WTC11 (cell line): ENCODE measurements around the gene CFAP77. TPM values are rescaled to one million over a fixed set of nuclear protein-coding genes. Genes with fewer than 3 reads are reported as not detected.

Experiments used
- ATAC-seq: fragments of 200-7000 bp; cut with Tn5 transposase; 2 replicates; pipeline ENCODE4 v1.10.0; 2021; ENCODE audit warnings: mild to moderate bottlenecking, moderate library complexity
- CTCF ChIA-PET: fragments of 300-600 bp; sonication (Branson Sonifier 250); formaldehyde crosslinking; loops from one replicate; lab custom pipeline; 2021; ENCODE audit warnings: antibody characterized with exemption; lab: Charles Lee
- POLR2A ChIA-PET: fragments of 350-600 bp; sonication (Branson Sonifier 250); formaldehyde crosslinking; loops from one replicate; lab custom pipeline; 2021; ENCODE audit warnings: antibody characterized with exemption; lab: Charles Lee
- DNase-seq: peaks from one replicate; pipeline ENCODE4 v3.0.0; 2021; ENCODE audit warnings: low spot score
- H3K27ac Mint-ChIP-seq: 2 replicates; pipeline ENCODE4 v1.8.0; 2021; ENCODE audit warnings: mixed read lengths
- H3K27me3 Mint-ChIP-seq: 2 replicates; pipeline ENCODE4 v1.8.0; 2021; ENCODE audit warnings: low read depth, mild to moderate bottlenecking, moderate library complexity, mixed read lengths
- H3K36me3 Mint-ChIP-seq: 2 replicates; pipeline ENCODE4 v1.8.0; 2021; ENCODE audit warnings: mixed read lengths
- H3K4me1 Mint-ChIP-seq: 2 replicates; pipeline ENCODE4 v1.8.0; 2022; ENCODE audit warnings: mixed read lengths
- H3K4me3 Mint-ChIP-seq: 2 replicates; pipeline ENCODE4 v1.8.0; 2021; ENCODE audit warnings: mild to moderate bottlenecking, moderate library complexity, mixed read lengths
- H3K9me3 Mint-ChIP-seq: 2 replicates; pipeline ENCODE4 v1.8.0; 2021; ENCODE audit warnings: mixed read lengths
- ATF1 ChIP-seq: sonication (generic); formaldehyde crosslinking; IDR thresholded peaks from 2 replicates; pipeline ENCODE4 v1.8.1; 2023; ENCODE audit warnings: mild to moderate bottlenecking, moderate library complexity, missing genetic modification reagents
- ATF2 ChIP-seq: sonication (generic); formaldehyde crosslinking; IDR thresholded peaks from 2 replicates; pipeline ENCODE4 v1.8.1; 2022; ENCODE audit warnings: low read depth, missing genetic modification reagents, borderline replicate concordance
- ATF3 ChIP-seq: sonication (generic); formaldehyde crosslinking; conservative IDR thresholded peaks from 2 replicates; pipeline ENCODE4 v1.8.1; 2022; ENCODE audit warnings: mild to moderate bottlenecking, missing genetic modification reagents
- CDX4 ChIP-seq: fragments of 250-450 bp; sonication (Bioruptor Pico); IDR thresholded peaks from 2 replicates; pipeline ENCODE4 v1.9.0; 2021; ENCODE audit warnings: moderate library complexity, mild to moderate bottlenecking, inconsistent platforms, borderline replicate concordance
- CREM ChIP-seq: sonication (generic); formaldehyde crosslinking; IDR thresholded peaks from 2 replicates; pipeline ENCODE4 v1.8.1; 2022; ENCODE audit warnings: mild to moderate bottlenecking, missing genetic modification reagents, moderate library complexity
- CTCF ChIP-seq: fragments of 200-600 bp; IDR thresholded peaks from 2 replicates; pipeline ENCODE4 v1.8.0; 2022; ENCODE audit warnings: antibody characterized with exemption
- ERG ChIP-seq: fragments of 250-450 bp; sonication (Bioruptor Pico); IDR thresholded peaks from 2 replicates; pipeline ENCODE4 v1.8.0; 2021; ENCODE audit warnings: mild to moderate bottlenecking
- FOXJ3 ChIP-seq: sonication (generic); formaldehyde crosslinking; IDR thresholded peaks from 2 replicates; pipeline ENCODE4 v1.9.0; 2021; ENCODE audit warnings: missing genetic modification reagents, mild to moderate bottlenecking, borderline replicate concordance
- FOXK1 ChIP-seq: sonication (generic); formaldehyde crosslinking; IDR thresholded peaks from 2 replicates; pipeline ENCODE4 v1.8.0; 2022; ENCODE audit warnings: mild to moderate bottlenecking, moderate library complexity, missing genetic modification reagents
- IRF2 ChIP-seq: sonication (generic); formaldehyde crosslinking; IDR thresholded peaks from 2 replicates; pipeline ENCODE4 v1.8.0; 2022; ENCODE audit warnings: low read depth, missing genetic modification reagents, borderline replicate concordance
- JAZF1 ChIP-seq: fragments of 250-450 bp; sonication (Bioruptor Pico); IDR thresholded peaks from 2 replicates; pipeline ENCODE4 v1.9.0; 2021; ENCODE audit warnings: moderate library complexity, mild to moderate bottlenecking, inconsistent platforms
- JUN ChIP-seq: sonication (generic); formaldehyde crosslinking; IDR thresholded peaks from 2 replicates; pipeline ENCODE4 v1.8.0; 2023; ENCODE audit warnings: mild to moderate bottlenecking, missing genetic modification reagents
- NFATC4 ChIP-seq: fragments of 250-450 bp; sonication (Bioruptor Pico); IDR thresholded peaks from 2 replicates; pipeline ENCODE4 v1.9.0; 2021; ENCODE audit warnings: mild to moderate bottlenecking
- OVOL2 ChIP-seq: fragments of 250-450 bp; sonication (Bioruptor Pico); IDR thresholded peaks from 2 replicates; pipeline ENCODE4 v1.9.0; 2021; ENCODE audit warnings: mild to moderate bottlenecking, borderline replicate concordance
- PRDM15 ChIP-seq: sonication (generic); formaldehyde crosslinking; IDR thresholded peaks from 2 replicates; pipeline ENCODE4 v1.8.0; 2022; ENCODE audit warnings: missing genetic modification reagents
- SMAD3 ChIP-seq: sonication (generic); formaldehyde crosslinking; IDR thresholded peaks from 2 replicates; pipeline ENCODE4 v1.8.0; 2022; ENCODE audit warnings: missing genetic modification reagents, mild to moderate bottlenecking, borderline replicate concordance
- SOX15 ChIP-seq: fragments of 250-450 bp; sonication (Bioruptor Pico); IDR thresholded peaks from 2 replicates; pipeline ENCODE4 v1.9.0; 2021; ENCODE audit warnings: mild to moderate bottlenecking
- SP1 ChIP-seq: sonication (generic); formaldehyde crosslinking; conservative IDR thresholded peaks from 2 replicates; pipeline ENCODE4 v1.8.1; 2022; ENCODE audit warnings: missing genetic modification reagents
- STAT6 ChIP-seq: sonication (generic); formaldehyde crosslinking; conservative IDR thresholded peaks from 2 replicates; pipeline ENCODE4 v1.8.1; 2023; ENCODE audit warnings: mild to moderate bottlenecking, low read depth, missing genetic modification reagents, moderate library complexity
- ZNF317 ChIP-seq: sonication (generic); formaldehyde crosslinking; IDR thresholded peaks from 2 replicates; pipeline ENCODE4 v1.8.1; 2023; ENCODE audit warnings: low read depth, mild to moderate bottlenecking, moderate library complexity, missing genetic modification reagents, borderline replicate concordance
- total RNA-seq: library from RNA; stranded (reverse); gene quantifications from 3 replicates; pipeline ENCODE4 v1.2.3, GENCODE V29; 2021

The CFAP77 gene
- total RNA-seq, 1 experiment from 2014 or later, result 1.2 TPM

- peak; percentile 33; the same call in 1 of the 2 replicates for ATAC-seq
- no peak overlapping the region for H3K27ac Mint-ChIP-seq
Observed at GRCh38 chr9:132422574-132422973, 12.6 kb downstream of the CFAP77 start.

More at GRCh38 chr9:132422574-132422973, 12.6 kb downstream of the CFAP77 start:
- no peak overlapping the region for H3K4me3 Mint-ChIP-seq
- CTCF ChIA-PET, result interaction anchor here (1.9 kb wide), 1 partner anchor 25 kb away, joined by 5 read pairs; no protein-coding TSS in a partner anchor
- DNase-seq, result no peak
- H3K4me1 Mint-ChIP-seq, result peaks cover 41% of the 10 kb centered on the region
- no peaks in the 10 kb centered on the region for H3K36me3 Mint-ChIP-seq
- TF ChIP-seq SP1 (CRISPR knock-in tag) (no peak), CDX4 (CRISPR knock-in tag) (no peak), SOX15 (CRISPR knock-in tag) (no peak), ATF1 (CRISPR knock-in tag) (no peak), PRDM15 (CRISPR knock-in tag) (no peak), CTCF (no peak), ATF2 (CRISPR knock-in tag) (no peak), JAZF1 (CRISPR knock-in tag) (no peak), ATF3 (CRISPR knock-in tag) (no peak), FOXK1 (CRISPR knock-in tag) (no peak), ZNF317 (no peak), OVOL2 (no peak), IRF2 (no peak), NFATC4 (CRISPR knock-in tag) (no peak), FOXJ3 (CRISPR knock-in tag) (no peak), CREM (no peak), JUN (CRISPR knock-in tag) (no peak), STAT6 (CRISPR knock-in tag) (no peak), ERG (CRISPR knock-in tag) (no peak), SMAD3 (CRISPR knock-in tag) (no peak)
- TF ChIP-seq, all 79 proteins: peak for 0
- Mint-ChIP-seq H3K9me3 (no peaks in the 10 kb centered on the region), H3K27me3 (peaks cover 3% of the 10 kb centered on the region)
- POLR2A ChIA-PET, result no interaction called here
